Prostate gland (tissue), 2 donors: ENCODE measurements around the gene ZNF32.

Source experiments
- CTCF ChIP-seq, 4 experiments: fragments of 200-600 bp in 2 of 4; fragments of 450-650 bp in 2 of 4; sonication (generic) in 2 of 4; IDR thresholded peaks; 1 replicate in 3 of 4; 2 replicates in 1 of 4; pipeline ENCODE4 v1.5.1; 2016 to 2019; ENCODE audit warnings: antibody characterized with exemption in 4 of 4, mild to moderate bottlenecking in 2 of 4, moderate library complexity in 2 of 4
- POLR2A ChIP-seq: fragments of 450-650 bp; IDR thresholded peaks from one replicate; pipeline ENCODE4 v1.6.1; 2016; ENCODE audit warnings: antibody characterized with exemption, mild to moderate bottlenecking

GRCh38 chr10:43681721-43682120 is 33.0 kb upstream of the ZNF32 start:
- TF ChIP-seq POLR2A, result no peak
- no peak for TF ChIP-seq CTCF (IDR thresholded peaks at IDR 0.05)
